Breast epithelium (tissue), 4 donors: ENCODE results near the gene P2RY11. TPM values are rescaled to one million over a fixed set of nuclear protein-coding genes. Genes with fewer than 3 reads are reported as not detected.

Experiments used
- DNase-seq, 2 donors: peaks; one replicate each; pipeline ENCODE4 v3.0.0-alpha.2; 2019; ENCODE audit warnings: low spot score in 2 of 2
- H3K27ac ChIP-seq, 2 donors: fragments of 200-600 bp; sonication (generic) in 1 of 2; one replicate each; pipeline ENCODE4 v1.5.1; 2016 to 2019; ENCODE audit warnings: mild to moderate bottlenecking in 1 of 2
- H3K27me3 ChIP-seq, 2 donors: fragments of 200-600 bp; sonication (generic) in 1 of 2; one replicate each; pipeline versions ENCODE4 v1.5.1 to v1.6.0; 2017 to 2019; ENCODE audit warnings: control low read depth in 1 of 2, mild to moderate bottlenecking in 1 of 2
- H3K36me3 ChIP-seq: fragments of 200-600 bp; one replicate; pipeline ENCODE4 v1.5.1; 2019
- H3K4me1 ChIP-seq, 2 donors: fragments of 200-600 bp; sonication (generic); one replicate each; pipeline ENCODE4 v1.5.1; 2016 to 2019; ENCODE audit warnings: control low read depth in 1 of 2
- H3K4me3 ChIP-seq, 3 donors: fragments of 200-600 bp; sonication (generic); 1 replicate in 2 of 3; 2 replicates in 1 of 3; pipeline ENCODE4 v1.5.1; 2016 to 2019; ENCODE audit warnings: mild to moderate bottlenecking in 3 of 3, moderate library complexity in 2 of 3
- H3K9me3 ChIP-seq, 2 donors: fragments of 200-600 bp; sonication (generic) in 1 of 2; one replicate each; pipeline ENCODE4 v1.5.1; 2016 to 2019; ENCODE audit warnings: control low read depth in 1 of 2
- CTCF ChIP-seq, 3 donors: fragments of 450-650 bp; IDR thresholded peaks; one replicate each; pipeline ENCODE4 v1.5.1; 2016 to 2017; ENCODE audit warnings: antibody characterized with exemption in 3 of 3, mild to moderate bottlenecking in 3 of 3, moderate library complexity in 3 of 3
- POLR2A ChIP-seq: fragments of 450-650 bp; IDR thresholded peaks from one replicate; pipeline ENCODE4 v1.6.1; 2016; ENCODE audit warnings: antibody characterized with exemption, mild to moderate bottlenecking, moderate library complexity
- POLR2AphosphoS5 ChIP-seq, 3 donors: sonication (generic); formaldehyde crosslinking; IDR thresholded peaks; one replicate each; pipeline ENCODE4 v1.6.1; 2017; ENCODE audit warnings: antibody characterized with exemption in 3 of 3
- intact Hi-C: fragments of 100-400 bp; cut with DNase I; formaldehyde crosslinking; loops from one replicate; pipeline ENCODE4 v1.15.1; 2023; ENCODE audit warnings: low total_unique reads
- total RNA-seq, 3 donors: library from RNA; depleted of rRNA; stranded (reverse); fragments of >200 nt; gene quantifications; one replicate each; pipeline ENCODE4 v1.1.0, GENCODE V29; 2016

The P2RY11 gene
- total RNA-seq, 3 donors from 2014 or later: 4.0 to 7.2 (median 4.3) TPM

DNA sequence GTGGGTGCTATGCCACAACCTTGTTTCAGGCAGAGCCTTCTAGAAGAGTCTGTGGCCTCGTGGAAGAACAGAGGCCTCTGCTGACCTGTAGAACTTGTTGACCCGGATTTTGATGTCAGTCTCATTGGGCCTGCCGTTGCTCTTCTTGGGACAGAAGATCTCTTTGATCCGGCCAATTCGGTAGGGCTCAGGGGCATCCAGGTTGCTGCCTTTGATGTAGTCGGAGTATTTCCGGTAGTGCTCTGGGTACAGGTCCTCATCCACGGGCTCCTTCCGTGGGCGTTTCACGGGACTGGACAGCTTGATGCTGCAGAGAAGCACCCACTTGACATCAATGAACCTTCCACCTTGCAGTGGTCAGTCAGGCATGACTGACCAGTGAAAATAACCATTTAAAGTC lies 32.2 kb downstream of the P2RY11 start:
- intact Hi-C loops: no loop called here
- H3K36me3 ChIP-seq: peaks cover 10% of the 10 kb centered on the region

DNA sequence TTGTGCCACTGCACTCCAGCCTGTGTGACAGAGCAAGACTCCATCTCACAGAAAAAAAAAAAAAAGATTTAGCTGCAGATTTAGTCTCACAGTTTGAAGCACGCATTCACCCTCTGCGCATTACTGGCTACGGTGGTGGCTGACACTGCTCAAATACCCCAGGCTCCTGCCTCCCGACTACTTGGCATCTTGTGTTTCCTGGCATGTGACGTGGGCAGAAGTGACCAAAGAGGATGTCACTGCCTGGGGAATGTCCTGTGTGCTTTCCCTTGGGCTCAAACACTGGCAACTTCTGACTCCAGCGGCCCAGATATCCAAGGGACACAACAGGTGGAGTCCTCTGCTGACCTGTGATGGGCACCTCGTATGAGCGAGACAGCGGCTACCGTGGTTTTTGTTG lies 32.9 kb downstream of the P2RY11 start:
- Histone ChIP-seq H3K36me3 (peaks cover 10% of the 10 kb centered on the region), H3K4me3 (no peak overlapping the region), H3K27ac (no peak overlapping the region), H3K4me1 (no peaks in the 10 kb centered on the region), H3K27me3 (no peaks in the 10 kb centered on the region), H3K9me3 (no peaks in the 10 kb centered on the region)
- no peak for TF ChIP-seq CTCF (IDR thresholded peaks at IDR 0.05)
- TF ChIP-seq POLR2A: no peak
- no peak for TF ChIP-seq POLR2AphosphoS5 (IDR thresholded peaks at IDR 0.05)
- DNase-seq: no peak
- intact Hi-C loops: no loop called here

More for the DNA sequence above, 32.2 kb downstream of the P2RY11 start:
- DNase-seq: no peak
- Histone ChIP-seq H3K4me1 (no peaks in the 10 kb centered on the region), H3K27ac (no peak overlapping the region), H3K4me3 (no peak overlapping the region), H3K9me3 (no peaks in the 10 kb centered on the region), H3K27me3 (no peaks in the 10 kb centered on the region)
- TF ChIP-seq CTCF (IDR thresholded peaks at IDR 0.05): no peak
- TF ChIP-seq POLR2A: no peak

DNA sequence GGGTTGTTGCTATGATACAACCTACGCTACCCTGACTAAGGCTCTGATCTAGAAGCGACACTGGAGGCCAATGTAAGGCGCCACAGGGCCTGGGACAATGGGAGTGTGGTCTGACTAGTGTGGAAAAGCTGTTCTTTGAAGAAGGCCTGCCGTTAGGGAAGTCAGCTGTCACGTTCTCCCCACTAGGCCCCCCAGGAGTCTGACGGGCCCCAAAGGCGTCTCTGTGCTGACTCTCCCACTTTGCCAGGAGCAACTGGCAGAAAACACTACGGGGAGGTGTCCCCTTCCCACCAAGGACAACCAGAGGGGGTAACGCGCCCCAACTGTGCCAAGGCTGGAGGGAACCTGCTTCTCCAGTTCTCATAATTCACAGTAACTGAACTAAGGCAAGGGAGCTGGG lies 33.5 kb downstream of the P2RY11 start:
- H3K27me3 ChIP-seq: no peaks in the 10 kb centered on the region
- H3K4me1 ChIP-seq: no peaks in the 10 kb centered on the region
- H3K36me3 ChIP-seq: peaks cover 10% of the 10 kb centered on the region
- intact Hi-C loops: no loop called here
- TF ChIP-seq POLR2A (no peak), CTCF (IDR thresholded peaks at IDR 0.05) (no peak), POLR2AphosphoS5 (IDR thresholded peaks at IDR 0.05) (no peak)
- no peaks in the 10 kb centered on the region for H3K9me3 ChIP-seq
- H3K4me3 ChIP-seq: no peak overlapping the region
- DNase-seq: no peak
- no peak overlapping the region for H3K27ac ChIP-seq

DNA sequence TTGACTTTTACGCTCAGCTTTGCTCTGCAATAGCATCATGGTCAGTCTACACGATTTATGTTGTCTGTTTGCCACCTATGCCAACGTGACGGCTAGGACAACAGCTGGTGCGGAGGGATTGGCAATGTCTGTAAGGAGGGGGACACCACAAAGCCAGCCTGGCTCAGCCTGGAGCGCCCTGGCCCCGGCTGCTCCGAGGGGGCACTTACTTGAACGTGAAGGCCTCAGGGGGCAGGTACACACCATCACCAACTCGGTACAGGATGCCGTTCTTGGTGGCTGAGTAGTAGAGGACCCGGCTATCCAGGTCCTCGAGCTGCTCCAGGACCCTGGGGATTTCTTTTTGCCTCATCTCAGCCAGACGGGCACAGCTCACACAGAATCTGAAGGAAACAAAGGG lies 34.6 kb downstream of the P2RY11 start:
- H3K36me3 ChIP-seq: peaks cover 10% of the 10 kb centered on the region
- H3K27me3 ChIP-seq: no peaks in the 10 kb centered on the region
- TF ChIP-seq CTCF (IDR thresholded peaks at IDR 0.05) (no peak), POLR2AphosphoS5 (IDR thresholded peaks at IDR 0.05) (no peak), POLR2A (no peak)
- no peak overlapping the region for H3K27ac ChIP-seq
- H3K4me3 ChIP-seq: no peak overlapping the region
- DNase-seq: no peak
- intact Hi-C loops: no loop called here
- no peaks in the 10 kb centered on the region for H3K9me3 ChIP-seq
- H3K4me1 ChIP-seq: no peaks in the 10 kb centered on the region

DNA sequence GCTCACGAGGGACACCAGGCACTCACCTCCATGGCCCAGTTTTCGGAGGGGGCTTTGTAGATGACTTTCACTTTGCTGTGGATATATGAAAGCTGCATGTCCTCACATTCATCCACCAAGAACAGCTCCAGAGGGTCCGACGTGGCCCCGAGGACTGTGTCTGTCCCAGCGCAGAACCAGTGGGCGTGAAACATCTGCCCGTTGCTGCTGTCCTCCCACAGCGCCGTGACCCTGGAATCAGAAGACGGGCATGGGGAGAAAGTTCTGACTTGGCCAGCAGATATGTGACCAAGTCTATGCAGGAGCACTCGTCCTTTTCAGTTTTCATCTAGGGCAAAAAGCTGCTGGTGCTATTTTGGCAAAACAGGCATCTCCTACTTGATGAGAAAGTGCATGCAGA lies 37.9 kb downstream of the P2RY11 start:
- Histone ChIP-seq H3K4me3 (no peak overlapping the region), H3K4me1 (no peaks in the 10 kb centered on the region), H3K27me3 (no peaks in the 10 kb centered on the region), H3K27ac (no peak overlapping the region), H3K9me3 (no peaks in the 10 kb centered on the region), H3K36me3 (peaks cover 7% of the 10 kb centered on the region)
- TF ChIP-seq CTCF (IDR thresholded peaks at IDR 0.05) (no peak), POLR2A (no peak), POLR2AphosphoS5 (IDR thresholded peaks at IDR 0.05) (no peak)
- no peak for DNase-seq
- intact Hi-C loops: no loop called here
